Keratinocyte (primary cell): ENCODE measurements around the gene PP2D1. TPM values are rescaled to one million over a fixed set of nuclear protein-coding genes. Genes with fewer than 3 reads are reported as not detected.

Experiments
- DNase-seq: peaks from one replicate; pipeline ENCODE4 v3.0.0-alpha.2; 2011; ENCODE audit warnings: low read depth, missing footprints, low spot score
- FAIRE-seq: peaks from 2 replicates; lab custom pipeline; 2011; peaks lifted over from hg19 to GRCh38; lab: Jason Lieb, UNC
- H2AFZ ChIP-seq: 2 replicates; pipeline ENCODE4 v1.6.0; 2012; ENCODE audit warnings: low read length, control low read depth, inconsistent platforms; ENCODE audit not compliant: control insufficient read depth
- H3K27ac ChIP-seq: 2 replicates; pipeline ENCODE4 v1.5.1; 2011; ENCODE audit warnings: low read length; ENCODE audit not compliant: control insufficient read depth, insufficient read depth
- H3K27me3 ChIP-seq: 3 replicates; pipeline ENCODE4 v1.6.0; 2011; ENCODE audit warnings: low read length; ENCODE audit not compliant: control insufficient read depth, insufficient read depth; ENCODE audit errors: extremely low read depth
- H3K36me3 ChIP-seq, 2 experiments: 2 replicates in 1 of 2; 3 replicates in 1 of 2; pipeline ENCODE4 v1.5.1; 2011; ENCODE audit warnings: low read length in 2 of 2, mild to moderate bottlenecking in 1 of 2; ENCODE audit not compliant: control insufficient read depth in 2 of 2, insufficient read depth in 2 of 2; ENCODE audit errors: extremely low read depth in 1 of 2
- H3K4me1 ChIP-seq: 3 replicates; pipeline ENCODE4 v1.5.1; 2011; ENCODE audit warnings: low read length; ENCODE audit not compliant: control insufficient read depth, insufficient read depth; ENCODE audit errors: extremely low read depth
- H3K4me2 ChIP-seq: 3 replicates; pipeline ENCODE4 v1.6.0; 2011; ENCODE audit warnings: low read depth, low read length; ENCODE audit not compliant: control insufficient read depth, insufficient read depth; ENCODE audit errors: extremely low read depth
- H3K4me3 ChIP-seq, 3 experiments: fragments of 200-600 bp in 1 of 3; sonication (generic) in 1 of 3; 2 replicates in 2 of 3; 3 replicates in 1 of 3; pipeline ENCODE4 v1.5.1; 2011 to 2016; ENCODE audit warnings: low read length in 3 of 3, mild to moderate bottlenecking in 3 of 3, control low read depth in 2 of 3, inconsistent platforms in 1 of 3, low read depth in 1 of 3, mixed read lengths in 1 of 3, mixed run types in 1 of 3, moderate library complexity in 1 of 3; ENCODE audit not compliant: control insufficient read depth in 2 of 3, insufficient read depth in 2 of 3; ENCODE audit errors: extremely low read depth in 1 of 3
- H3K79me2 ChIP-seq: 2 replicates; pipeline ENCODE4 v1.6.0; 2012; ENCODE audit warnings: low read length; ENCODE audit not compliant: control insufficient read depth, insufficient read depth
- H3K9ac ChIP-seq: 3 replicates; pipeline ENCODE4 v1.6.0; 2011; ENCODE audit warnings: low read length; ENCODE audit not compliant: control insufficient read depth, insufficient read depth; ENCODE audit errors: extremely low read depth
- H3K9me1 ChIP-seq: 3 replicates; pipeline ENCODE4 v1.6.0; 2011; ENCODE audit warnings: low read length; ENCODE audit not compliant: control insufficient read depth, insufficient read depth; ENCODE audit errors: extremely low read depth
- H3K9me3 ChIP-seq: 2 replicates; pipeline ENCODE4 v1.5.1; 2012; ENCODE audit warnings: low read depth, low read length; ENCODE audit not compliant: control insufficient read depth
- H4K20me1 ChIP-seq: 3 replicates; pipeline ENCODE4 v1.6.0; 2011; ENCODE audit warnings: low read length; ENCODE audit not compliant: control insufficient read depth, insufficient read depth; ENCODE audit errors: extremely low read depth
- EZH2 ChIP-seq: IDR thresholded peaks from one replicate; pipeline ENCODE4 v1.6.1; 2012; ENCODE audit warnings: inconsistent platforms, mild to moderate bottlenecking, low read length, moderate library complexity
- dilution Hi-C: fragments of 300-500 bp; cut with MboI; formaldehyde crosslinking; loops from one replicate; pipeline ENCODE4 v1.7.0; 2020; ENCODE audit warnings: low sequenced_read_pairs; ENCODE audit not compliant: extremely low pct_ligation_motif_present
- polyA plus RNA-seq, 5 experiments: library from polyadenylated mRNA; depleted of rRNA in 3 of 5; stranded (reverse) in 3 of 5; stranded (forward) in 1 of 5; unstranded in 1 of 5; fragments of >200 nt; gene quantifications; 1 replicate in 1 of 5; 2 replicates in 3 of 5; 3 replicates in 1 of 5; pipeline versions ENCODE4 v1.2.1 to v1.2.3, GENCODE V29; 2011 to 2012; ENCODE audit warnings: missing spikeins in 2 of 5, low read depth in 1 of 5, low replicate concordance in 1 of 5
- TF ChIP-seq, protein P1 (sequence below), 3 experiments: IDR thresholded peaks in 1 of 3; conservative IDR thresholded peaks in 1 of 3; optimal IDR thresholded peaks in 1 of 3; 2 replicates in 2 of 3; 3 replicates in 1 of 3; pipeline versions ENCODE3 to v1.5.1; 2011; ENCODE audit warnings: low read length in 3 of 3, mild to moderate bottlenecking in 3 of 3, moderate library complexity in 2 of 3, control low read depth in 1 of 3, inconsistent platforms in 1 of 3; ENCODE audit not compliant: insufficient read depth in 2 of 3; ENCODE audit errors: extremely low read depth in 1 of 3

The PP2D1 gene
- polyA plus RNA-seq, 1 donor (not counting 4 experiments of a cell fraction or from before 2014, with no cell fraction given) = not detected

DNA sequence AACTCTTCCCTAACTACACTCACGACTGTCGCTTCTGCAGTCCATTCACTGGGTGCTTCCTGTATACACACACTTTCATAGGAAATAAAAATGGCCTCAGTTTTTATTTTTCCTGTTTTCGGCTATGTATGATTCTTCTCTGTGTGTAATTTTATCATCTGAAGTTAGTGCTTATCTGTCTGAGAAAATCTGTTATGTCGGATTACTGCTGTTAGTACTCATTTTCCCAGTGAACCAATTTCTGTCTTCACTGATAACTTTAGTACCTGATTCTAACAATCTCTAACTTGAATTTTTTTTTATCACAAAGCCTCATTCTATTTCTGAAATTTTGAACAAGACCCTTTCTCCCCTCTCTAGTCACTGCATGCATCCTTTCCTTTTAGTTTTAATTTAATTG lies 44.3 kb downstream of the PP2D1 start:
- Histone ChIP-seq H3K27ac (no peak overlapping the region), H4K20me1 (peaks cover 9% of the 10 kb centered on the region), H3K4me2 (no peak overlapping the region), H3K4me3 (no peak overlapping the region), H3K36me3 (peaks cover 0 to 3% of the 10 kb centered on the region in 2 experiments), H3K9ac (no peak overlapping the region), H3K79me2 (peaks cover 85% of the 10 kb centered on the region), H2AFZ (no peak overlapping the region), H3K27me3 (no peaks in the 10 kb centered on the region), H3K9me1 (no peaks in the 10 kb centered on the region), H3K9me3 (no peaks in the 10 kb centered on the region), H3K4me1 (no peaks in the 10 kb centered on the region)
- dilution Hi-C loops = no loop called here
- no peak for TF ChIP-seq EZH2
- TF ChIP-seq, protein P1, sequence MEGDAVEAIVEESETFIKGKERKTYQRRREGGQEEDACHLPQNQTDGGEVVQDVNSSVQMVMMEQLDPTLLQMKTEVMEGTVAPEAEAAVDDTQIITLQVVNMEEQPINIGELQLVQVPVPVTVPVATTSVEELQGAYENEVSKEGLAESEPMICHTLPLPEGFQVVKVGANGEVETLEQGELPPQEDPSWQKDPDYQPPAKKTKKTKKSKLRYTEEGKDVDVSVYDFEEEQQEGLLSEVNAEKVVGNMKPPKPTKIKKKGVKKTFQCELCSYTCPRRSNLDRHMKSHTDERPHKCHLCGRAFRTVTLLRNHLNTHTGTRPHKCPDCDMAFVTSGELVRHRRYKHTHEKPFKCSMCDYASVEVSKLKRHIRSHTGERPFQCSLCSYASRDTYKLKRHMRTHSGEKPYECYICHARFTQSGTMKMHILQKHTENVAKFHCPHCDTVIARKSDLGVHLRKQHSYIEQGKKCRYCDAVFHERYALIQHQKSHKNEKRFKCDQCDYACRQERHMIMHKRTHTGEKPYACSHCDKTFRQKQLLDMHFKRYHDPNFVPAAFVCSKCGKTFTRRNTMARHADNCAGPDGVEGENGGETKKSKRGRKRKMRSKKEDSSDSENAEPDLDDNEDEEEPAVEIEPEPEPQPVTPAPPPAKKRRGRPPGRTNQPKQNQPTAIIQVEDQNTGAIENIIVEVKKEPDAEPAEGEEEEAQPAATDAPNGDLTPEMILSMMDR (optimal IDR thresholded peaks at IDR 0.05 in 1 of 3, IDR thresholded peaks at IDR 0.05 in 1 of 3, conservative IDR thresholded peaks at IDR 0.05 in 1 of 3; ENCODE audit: extremely low read depth in 1 of 3, insufficient read depth in 2 of 3, low read length in 3 of 3) = no peak
- FAIRE-seq (no peak), DNase-seq (no peak)

DNA sequence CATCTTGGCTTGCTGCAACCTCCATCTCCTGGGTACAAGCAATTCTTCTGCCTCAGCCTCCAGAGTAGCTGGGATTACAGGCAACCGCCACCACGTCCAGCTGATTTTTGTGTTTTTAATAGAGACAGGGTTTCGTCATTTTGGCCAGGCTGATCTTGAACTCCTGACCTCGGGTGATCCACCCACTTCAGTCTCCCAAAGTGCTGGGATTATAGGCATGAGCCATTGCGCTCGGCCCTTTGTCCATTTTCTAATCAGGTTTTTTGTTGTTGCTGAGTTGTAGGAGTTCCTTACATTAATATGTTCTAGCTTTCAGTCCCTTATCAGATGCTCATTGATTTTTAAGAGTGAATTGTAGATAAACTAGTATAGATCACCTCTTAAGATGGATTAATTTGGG lies 44.9 kb downstream of the PP2D1 start:
- dilution Hi-C loops = no loop called here

More for the DNA sequence above, 44.9 kb downstream of the PP2D1 start:
- DNase-seq (no peak), FAIRE-seq (no peak)
- Histone ChIP-seq H3K9me1 (no peaks in the 10 kb centered on the region), H2AFZ (no peak overlapping the region), H3K4me2 (no peak overlapping the region), H4K20me1 (peaks cover 5% of the 10 kb centered on the region), H3K4me1 (no peaks in the 10 kb centered on the region), H3K79me2 (peaks cover 85% of the 10 kb centered on the region), H3K36me3 (peaks cover 0 to 3% of the 10 kb centered on the region in 2 experiments), H3K4me3 (no peak overlapping the region), H3K9ac (no peak overlapping the region), H3K9me3 (no peaks in the 10 kb centered on the region), H3K27ac (no peak overlapping the region), H3K27me3 (no peaks in the 10 kb centered on the region)
- TF ChIP-seq, protein P1 (optimal IDR thresholded peaks at IDR 0.05 in 1 of 3, IDR thresholded peaks at IDR 0.05 in 1 of 3, conservative IDR thresholded peaks at IDR 0.05 in 1 of 3; ENCODE audit: extremely low read depth in 1 of 3, insufficient read depth in 2 of 3, low read length in 3 of 3) = no peak
- TF ChIP-seq EZH2 = no peak
